Measurements from ENCODE around the gene ANKRD17.

Gene ANKRD17

DNA sequence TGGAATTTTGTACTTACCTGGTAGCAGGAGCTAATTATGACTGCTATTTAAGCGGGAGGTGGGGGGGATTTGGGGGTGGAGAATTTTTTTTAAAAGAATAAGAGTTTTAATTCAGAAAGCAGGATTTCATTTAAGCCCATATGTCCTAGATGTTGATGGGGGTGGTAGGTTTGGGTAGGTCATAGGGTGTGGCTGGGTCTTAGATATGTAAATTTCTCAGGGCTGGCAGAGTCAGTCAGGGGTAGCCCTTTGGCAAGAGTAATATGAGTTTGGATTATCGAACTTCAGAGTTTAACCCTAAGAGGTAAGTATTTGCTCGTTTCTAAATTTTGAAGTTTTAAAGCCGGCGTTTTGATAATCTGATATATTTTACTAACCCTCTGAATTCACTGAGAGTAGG, 153.9 kb downstream of the ANKRD17 start:
- no peak for DNase-seq

- DNase-seq = no peak
These were observed 154.6 kb downstream of the ANKRD17 start for GRCh38 chr4:73103799-73104503.

DNA sequence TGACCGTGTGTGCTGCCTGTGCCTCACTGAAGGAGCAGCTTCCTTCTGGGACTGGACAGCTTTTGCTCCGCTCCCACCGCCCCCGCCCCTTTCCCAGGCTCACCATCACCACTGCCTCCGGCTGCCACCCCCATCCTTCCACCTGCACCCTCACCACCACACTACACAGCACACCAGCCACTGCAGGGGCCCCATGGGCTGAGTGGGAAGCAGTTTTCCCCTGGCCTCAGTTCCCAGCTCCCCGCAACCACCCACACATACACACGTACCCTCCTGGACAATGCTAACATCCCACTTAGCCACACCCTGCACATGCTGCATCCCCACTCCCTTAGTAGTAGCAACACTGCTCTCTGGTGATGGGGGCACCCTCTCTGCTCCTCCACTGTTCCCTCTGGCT, 159.5 kb downstream of the ANKRD17 start:
- DNase-seq = no peak

GRCh38 chr4:73098713-73099112, 159.9 kb downstream of the ANKRD17 start:
- no peak for DNase-seq

GRCh38 chr4:73098016-73098415, 160.6 kb downstream of the ANKRD17 start:
- no peak for DNase-seq

- no peak for DNase-seq
These were observed 165.7 kb downstream of the ANKRD17 start for GRCh38 chr4:73092868-73093267.

GRCh38 chr4:73090738-73091137, 167.9 kb downstream of the ANKRD17 start:
- no peak for DNase-seq

DNA sequence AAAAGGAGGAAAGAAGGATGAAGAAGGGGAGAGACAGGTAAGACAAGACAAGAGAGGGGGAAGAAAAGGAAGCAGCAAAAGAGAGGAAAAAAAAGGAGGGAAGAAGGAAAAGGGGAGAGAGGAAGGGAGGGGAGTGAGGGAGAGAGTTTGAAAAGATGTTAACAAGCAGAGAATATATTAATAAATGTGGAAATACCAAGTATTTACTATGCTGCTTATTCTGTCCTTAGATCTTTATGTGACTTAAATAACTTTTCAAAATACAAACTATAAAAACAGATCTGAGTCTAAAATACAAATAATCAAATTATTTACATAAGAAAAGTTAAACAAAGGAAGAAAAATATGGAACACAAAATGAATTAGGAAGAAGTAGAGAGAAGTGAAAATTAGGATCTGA, 170.7 kb downstream of the ANKRD17 start:
- no peak for DNase-seq

- DNase-seq = no peak
These were observed 172.3 kb downstream of the ANKRD17 start for GRCh38 chr4:73086095-73086868.

- DNase-seq = no peak
These were observed 177.8 kb downstream of the ANKRD17 start for GRCh38 chr4:73080789-73081188.

GRCh38 chr4:73075832-73076231, 182.8 kb downstream of the ANKRD17 start:
- no peak for DNase-seq

DNA sequence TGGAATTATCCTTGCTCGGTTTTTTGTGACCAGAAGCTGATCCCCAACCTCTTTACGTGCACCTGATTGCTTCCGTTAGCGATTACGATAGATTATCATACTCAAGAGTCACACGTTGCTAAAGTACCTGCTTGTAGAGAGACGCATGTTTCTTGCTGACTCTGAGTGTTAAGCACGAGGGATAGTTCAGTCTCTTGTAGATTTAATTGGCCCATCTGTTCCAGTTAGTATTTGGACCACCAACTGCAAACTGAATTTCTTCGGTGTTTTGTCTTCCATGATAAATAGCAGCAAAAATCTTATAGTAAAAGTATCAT, 188.6 kb downstream of the ANKRD17 start:
- DNase-seq = no peak

- peak; percentile 98 for DNase-seq
These were observed 189.1 kb downstream of the ANKRD17 start, which contains the start of gene COX18 for GRCh38 chr4:73069338-73070073. TSS of gene COX18 (minus strand) at chr4:73069716. CDS start at chr4:73069649, 67 bp downstream.

GRCh38 chr4:73068491-73069337, 189.9 kb downstream of the ANKRD17 start:
- DNase-seq = no peak

GRCh38 chr4:73067971-73068394, 190.6 kb downstream of the ANKRD17 start:
- DNase-seq = no peak

GRCh38 chr4:73066928-73067327, 191.7 kb downstream of the ANKRD17 start:
- DNase-seq = no peak

GRCh38 chr4:73066445-73066844, 192.2 kb downstream of the ANKRD17 start:
- no peak for DNase-seq

DNA sequence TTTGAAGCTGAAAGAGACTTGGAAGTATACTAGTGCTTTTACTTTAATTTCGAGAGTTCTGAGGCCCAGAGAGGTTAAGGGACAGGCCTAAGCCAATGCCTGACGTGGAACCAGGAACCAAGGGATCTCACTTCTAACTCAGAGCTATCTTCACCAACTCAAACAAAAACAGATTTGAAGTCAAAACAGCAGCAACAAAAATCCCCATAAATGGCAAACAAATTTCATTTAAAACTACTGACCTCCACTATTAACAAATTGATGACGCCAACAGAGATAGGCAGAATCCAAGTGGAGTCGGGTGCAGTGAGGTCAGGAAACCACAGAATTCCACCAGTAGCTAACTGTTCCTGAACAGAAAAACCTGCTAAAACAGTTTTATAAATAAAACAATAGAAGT, 194.1 kb downstream of the ANKRD17 start:
- no peak for DNase-seq

DNA sequence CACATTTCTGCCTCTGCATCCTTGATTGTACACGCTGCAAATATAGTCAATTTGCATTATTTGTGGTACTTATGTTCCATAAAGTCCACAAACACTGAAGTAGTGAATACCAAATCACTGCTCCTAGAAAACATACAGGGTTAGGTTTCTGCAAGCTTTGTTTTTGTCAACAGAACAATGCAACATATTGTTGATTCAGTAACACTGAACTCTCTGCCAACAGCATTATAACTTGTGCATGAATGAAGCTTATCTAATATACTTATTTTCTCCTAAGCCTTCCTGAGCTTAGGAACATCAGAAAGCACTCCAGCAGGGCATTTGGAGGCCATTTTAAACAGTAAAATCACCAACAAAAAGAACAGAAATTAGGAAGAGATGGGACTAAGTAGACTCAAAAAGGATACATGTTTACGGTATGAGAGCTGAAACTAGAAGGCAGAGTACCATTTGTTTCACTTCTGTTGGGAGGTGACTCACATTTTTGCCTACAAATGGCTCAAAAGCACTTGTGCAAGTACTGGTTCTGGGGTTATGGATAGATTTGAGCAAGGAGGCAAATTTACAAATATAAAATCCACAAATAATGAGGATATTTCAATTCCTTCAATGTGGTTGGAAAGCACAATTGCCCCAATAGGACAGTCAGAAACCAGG, 203.2 kb downstream of the ANKRD17 start:
- no peak for DNase-seq

DNA sequence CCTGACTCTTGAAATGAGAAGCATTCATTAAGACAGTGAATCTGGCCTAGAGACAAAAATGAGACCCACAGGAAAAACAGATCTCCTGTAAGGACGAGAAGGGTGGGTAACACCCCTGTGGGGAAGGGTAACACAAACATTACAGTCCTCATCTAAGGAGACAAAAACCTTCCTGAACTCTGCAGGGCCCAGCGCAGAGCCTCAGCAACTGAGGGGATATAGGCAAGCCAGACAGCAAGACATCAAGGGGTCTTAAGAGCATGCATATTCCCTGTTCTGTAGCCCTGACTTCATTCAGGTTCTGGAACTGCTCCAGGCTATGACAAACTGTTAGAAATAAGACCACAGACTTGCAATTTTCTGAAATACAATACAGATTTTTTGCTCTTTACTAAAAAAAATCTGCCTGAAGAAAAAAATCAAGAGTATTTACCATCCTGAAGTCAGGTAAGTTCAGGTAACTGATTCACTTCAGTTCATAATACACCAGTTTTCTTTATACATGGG, 204.6 kb downstream of the ANKRD17 start:
- no peak for DNase-seq

DNA sequence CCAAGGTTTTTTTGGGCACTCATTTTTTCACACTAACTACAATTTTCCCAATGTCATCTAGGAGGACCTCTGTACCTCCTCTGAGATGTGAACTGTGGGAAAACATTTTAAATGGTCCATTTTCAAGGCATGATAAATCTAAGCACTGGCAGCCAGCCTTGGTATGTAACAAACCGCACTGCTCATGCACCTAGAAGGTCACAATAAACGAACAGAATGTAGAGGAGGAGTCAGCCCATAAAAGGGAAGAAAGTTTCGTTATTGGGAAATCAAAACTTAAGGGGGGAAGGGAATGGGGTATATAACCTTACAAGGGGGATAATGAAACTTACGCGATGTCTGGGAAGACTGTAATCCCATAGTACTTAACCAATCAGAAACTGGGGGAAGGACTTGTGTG, 205.5 kb downstream of the ANKRD17 start:
- no peak for DNase-seq

GRCh38 chr4:73051625-73052024, 207.0 kb downstream of the ANKRD17 start:
- DNase-seq = no peak
